Activated naive CD8-positive, alpha-beta T cell treated with anti-CD3 and anti-CD28 coated beads, Interleukin-2, amount 50 U/mL, for 24 hours (primary cell): ENCODE data around the gene HIVEP3.
"Not testable (repeated sequence)": the region's sequence is repeated elsewhere in the genome, so short reads cannot be mapped to it uniquely, and the experiment has no call there.

Source experiments
- ATAC-seq: fragments of 150-1000 bp; cut with Tn5 transposase; one replicate; pipeline ENCODE4 v1.10.0; 2021
- DNase-seq: peaks from one replicate; pipeline ENCODE4 v3.0.0; 2021
- H3K27ac Mint-ChIP-seq: one replicate; pipeline ENCODE4 v1.8.0; 2021; ENCODE audit warnings: mild to moderate bottlenecking, mixed read lengths
- H3K27me3 Mint-ChIP-seq: one replicate; pipeline ENCODE4 v1.8.0; 2021; ENCODE audit warnings: mixed read lengths
- H3K36me3 Mint-ChIP-seq: one replicate; pipeline ENCODE4 v1.8.0; 2021; ENCODE audit warnings: low read depth, mixed read lengths
- H3K4me1 Mint-ChIP-seq: one replicate; pipeline ENCODE4 v1.8.0; 2021; ENCODE audit warnings: mixed read lengths
- H3K4me3 Mint-ChIP-seq: one replicate; pipeline ENCODE4 v1.8.0; 2021; ENCODE audit warnings: mild to moderate bottlenecking, moderate library complexity, mixed read lengths
- H3K9me3 Mint-ChIP-seq: one replicate; pipeline ENCODE4 v1.8.0; 2021; ENCODE audit warnings: mixed read lengths

Gene HIVEP3

GRCh38 chr1:41700986-41701535, 217.7 kb downstream of the HIVEP3 start:
- ATAC-seq (no peak), DNase-seq (no peak)
- no peak overlapping the region for H3K27ac Mint-ChIP-seq
- peaks cover 13% of the 10 kb centered on the region for H3K4me1 Mint-ChIP-seq
- H3K27me3 Mint-ChIP-seq: no peaks in the 10 kb centered on the region
- no peak overlapping the region for H3K4me3 Mint-ChIP-seq
- H3K36me3 Mint-ChIP-seq: no peaks in the 10 kb centered on the region
- H3K9me3 Mint-ChIP-seq: no peaks in the 10 kb centered on the region

DNA sequence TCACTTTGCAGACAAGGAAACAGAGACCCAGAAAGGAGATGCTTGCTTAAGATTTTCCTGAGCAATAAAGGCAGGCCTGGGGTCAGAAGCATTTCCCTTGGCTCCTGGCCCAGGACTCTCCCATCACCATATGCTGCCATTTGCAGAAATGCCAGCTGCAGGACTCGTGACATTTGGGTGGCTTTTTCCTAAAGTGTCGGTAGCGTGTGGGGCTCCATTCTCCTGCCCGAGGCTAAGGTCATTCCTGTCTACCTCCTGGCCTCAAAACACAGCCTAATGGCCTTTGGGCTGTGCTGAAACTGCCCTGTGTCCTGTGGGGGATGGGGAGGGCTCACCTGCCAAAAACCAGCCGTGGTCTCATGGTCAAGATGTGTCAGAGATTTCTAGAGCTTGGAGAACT, 218.1 kb downstream of the HIVEP3 start:
- Mint-ChIP-seq H3K36me3 (no peaks in the 10 kb centered on the region), H3K9me3 (no peaks in the 10 kb centered on the region), H3K4me1 (peaks cover 13% of the 10 kb centered on the region), H3K27ac (no peak overlapping the region), H3K27me3 (no peaks in the 10 kb centered on the region), H3K4me3 (no peak overlapping the region)
- ATAC-seq (no peak), DNase-seq (no peak)

DNA sequence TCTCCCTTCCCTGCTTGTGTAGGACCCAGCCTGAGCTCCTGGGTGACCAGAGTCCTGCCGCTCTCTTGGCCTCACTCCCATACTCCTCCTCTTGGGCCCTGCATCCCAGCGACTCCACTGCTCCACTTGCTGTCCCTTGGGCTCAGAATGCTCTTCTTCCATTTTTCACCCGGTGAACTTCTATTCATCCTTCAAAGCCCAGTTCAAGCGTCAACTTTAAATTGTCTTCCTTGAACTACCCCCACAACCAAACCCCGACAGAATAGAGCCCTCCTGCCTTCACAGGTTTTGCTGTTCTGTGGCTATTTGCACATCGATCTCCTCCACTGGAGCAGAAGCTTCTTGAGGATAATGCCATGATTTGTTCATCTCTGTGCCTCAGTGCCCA, 218.9 kb downstream of the HIVEP3 start:
- ATAC-seq (no peak), DNase-seq (no peak)
- no peaks in the 10 kb centered on the region for H3K9me3 Mint-ChIP-seq
- no peaks in the 10 kb centered on the region for H3K27me3 Mint-ChIP-seq
- no peak overlapping the region for H3K27ac Mint-ChIP-seq
- H3K36me3 Mint-ChIP-seq: no peaks in the 10 kb centered on the region
- H3K4me3 Mint-ChIP-seq: no peak overlapping the region
- peaks cover 13% of the 10 kb centered on the region for H3K4me1 Mint-ChIP-seq

- Mint-ChIP-seq H3K27me3 (no peaks in the 10 kb centered on the region), H3K36me3 (no peaks in the 10 kb centered on the region), H3K4me1 (peaks cover 13% of the 10 kb centered on the region), H3K27ac (peak overlapping the region; percentile 70), H3K4me3 (no peak overlapping the region), H3K9me3 (no peaks in the 10 kb centered on the region)
- DNase-seq: no peak
- peak; percentile 82 for ATAC-seq
These were observed 219.5 kb downstream of the HIVEP3 start for GRCh38 chr1:41698916-41699860.

DNA sequence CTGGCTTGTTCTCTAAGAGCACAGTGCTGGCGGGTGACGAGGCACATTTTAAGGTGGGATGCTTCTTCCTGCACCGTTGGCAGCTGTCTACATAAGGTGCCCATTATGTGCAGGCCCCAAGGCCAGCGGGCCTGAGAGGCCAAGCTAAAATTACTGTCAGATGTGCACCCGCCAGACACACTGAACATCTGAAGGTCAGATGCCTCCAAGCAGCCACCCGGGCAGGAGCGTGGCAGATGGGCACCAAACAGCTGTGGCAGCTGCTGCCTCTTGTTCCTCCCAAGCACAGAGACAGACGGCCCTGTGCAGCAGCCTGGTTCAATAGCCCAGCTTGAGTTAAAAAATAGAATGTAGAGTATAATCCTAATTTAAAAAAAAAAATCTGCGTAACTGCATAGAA, 222.3 kb downstream of the HIVEP3 start:
- Mint-ChIP-seq H3K27ac (no peak overlapping the region), H3K4me1 (peaks cover 15% of the 10 kb centered on the region), H3K4me3 (no peak overlapping the region), H3K9me3 (no peaks in the 10 kb centered on the region), H3K27me3 (no peaks in the 10 kb centered on the region), H3K36me3 (no peaks in the 10 kb centered on the region)
- DNase-seq (no peak), ATAC-seq (no peak)

DNA sequence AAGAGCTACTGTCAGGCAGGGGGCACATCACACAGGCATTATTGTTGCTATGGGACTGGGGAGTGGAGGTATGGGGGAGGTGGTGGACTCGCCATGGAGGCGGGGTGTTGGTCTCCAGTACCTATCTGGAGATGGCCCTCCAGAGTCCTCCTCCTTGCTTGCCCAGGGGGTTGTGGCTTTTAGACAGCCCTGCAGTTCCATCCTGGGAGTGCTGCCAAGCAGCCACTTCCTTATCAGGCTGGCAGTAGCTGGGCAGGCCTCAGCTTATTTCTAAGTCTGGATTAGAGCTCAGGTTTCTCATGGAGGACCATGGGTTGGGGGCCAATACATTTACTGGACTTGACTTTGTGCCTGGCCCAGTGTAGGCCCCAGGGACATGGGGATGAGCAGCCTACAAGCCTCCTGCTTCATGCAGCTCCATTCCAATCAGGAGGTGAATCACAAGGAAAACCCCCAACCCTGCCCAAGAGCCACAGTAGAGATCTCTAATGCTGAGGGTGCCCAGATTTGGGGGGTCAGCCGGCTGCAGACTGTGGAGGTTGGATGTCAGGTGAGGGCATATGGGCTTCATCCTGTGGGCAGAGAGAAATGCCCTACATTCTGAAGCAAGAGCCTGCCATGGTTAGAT, 223.5 kb downstream of the HIVEP3 start:
- Mint-ChIP-seq H3K27me3 (no peaks in the 10 kb centered on the region), H3K36me3 (no peaks in the 10 kb centered on the region), H3K27ac (no peak overlapping the region), H3K4me3 (no peak overlapping the region), H3K9me3 (no peaks in the 10 kb centered on the region), H3K4me1 (peaks cover 17% of the 10 kb centered on the region)
- DNase-seq (no peak), ATAC-seq (no peak)

DNA sequence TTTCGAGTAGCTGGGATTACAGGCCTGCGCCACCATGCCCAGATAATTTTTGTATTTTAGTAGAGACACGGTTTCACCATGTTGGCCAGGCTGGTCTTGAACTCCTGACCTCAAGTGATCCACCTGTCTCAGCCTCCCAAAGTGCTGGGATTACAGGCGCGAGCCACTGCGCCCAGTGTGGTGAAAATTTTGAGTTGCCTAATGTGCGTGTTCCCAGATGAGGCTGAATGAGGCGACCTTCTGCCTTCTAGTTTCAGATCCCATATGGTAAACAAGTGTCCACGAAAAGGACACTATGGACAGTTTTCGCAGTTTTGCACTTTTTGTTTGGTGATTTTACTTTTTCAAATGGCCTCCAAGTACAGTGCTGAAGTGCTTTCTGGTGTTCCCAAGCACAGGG, 226.8 kb downstream of the HIVEP3 start:
- not testable (repeated sequence) for H3K27ac Mint-ChIP-seq, H3K36me3 Mint-ChIP-seq, ATAC-seq, H3K4me3 Mint-ChIP-seq, H3K9me3 Mint-ChIP-seq, DNase-seq, H3K27me3 Mint-ChIP-seq
- peaks cover 31% of the 10 kb centered on the region for H3K4me1 Mint-ChIP-seq

GRCh38 chr1:41691424-41691823, 227.3 kb downstream of the HIVEP3 start:
- DNase-seq (no peak), ATAC-seq (no peak)
- no peak overlapping the region for H3K4me3 Mint-ChIP-seq
- no peak overlapping the region for H3K27ac Mint-ChIP-seq
- no peaks in the 10 kb centered on the region for H3K27me3 Mint-ChIP-seq
- H3K9me3 Mint-ChIP-seq: no peaks in the 10 kb centered on the region
- H3K36me3 Mint-ChIP-seq: peaks cover 2% of the 10 kb centered on the region
- peaks cover 36% of the 10 kb centered on the region for H3K4me1 Mint-ChIP-seq

- H3K4me3 Mint-ChIP-seq: no peak overlapping the region
These were observed 228.4 kb downstream of the HIVEP3 start for GRCh38 chr1:41690331-41690730.

GRCh38 chr1:41689558-41689981, 229.2 kb downstream of the HIVEP3 start:
- Mint-ChIP-seq H3K4me3 (no peak overlapping the region), H3K27ac (no peak overlapping the region)
- no peak for DNase-seq

More at GRCh38 chr1:41690331-41690730, 228.4 kb downstream of the HIVEP3 start:
- peaks cover 2% of the 10 kb centered on the region for H3K36me3 Mint-ChIP-seq
- ATAC-seq (no peak), DNase-seq (no peak)
- no peaks in the 10 kb centered on the region for H3K9me3 Mint-ChIP-seq
- H3K27me3 Mint-ChIP-seq: no peaks in the 10 kb centered on the region
- no peak overlapping the region for H3K27ac Mint-ChIP-seq
- peaks cover 39% of the 10 kb centered on the region for H3K4me1 Mint-ChIP-seq

DNA sequence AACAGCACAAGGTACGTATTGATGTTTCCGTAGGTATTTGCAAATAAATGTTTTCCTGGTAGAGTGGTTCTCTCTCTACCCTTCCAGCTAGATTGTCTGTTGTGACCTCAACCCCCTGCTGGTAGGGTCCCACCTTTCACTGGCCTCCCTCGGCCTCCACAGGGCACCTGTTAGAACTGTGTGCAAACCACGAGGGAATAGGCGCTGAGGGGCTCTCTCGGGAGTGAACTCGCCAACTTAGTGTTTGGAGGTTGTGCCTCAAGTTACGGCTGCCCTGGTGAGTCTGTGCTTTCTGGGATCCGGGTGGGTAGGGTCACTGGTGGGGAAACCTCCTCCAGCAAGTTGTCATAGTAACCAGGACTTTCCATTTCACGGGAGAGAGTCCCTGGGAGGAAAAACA, 229.6 kb downstream of the HIVEP3 start:
- peaks cover 2% of the 10 kb centered on the region for H3K36me3 Mint-ChIP-seq
- H3K4me1 Mint-ChIP-seq: peaks cover 47% of the 10 kb centered on the region
- H3K27ac Mint-ChIP-seq: no peak overlapping the region
- DNase-seq (no peak), ATAC-seq (no peak)
- no peaks in the 10 kb centered on the region for H3K27me3 Mint-ChIP-seq
- no peak overlapping the region for H3K4me3 Mint-ChIP-seq
- H3K9me3 Mint-ChIP-seq: no peaks in the 10 kb centered on the region

More at GRCh38 chr1:41689558-41689981, 229.2 kb downstream of the HIVEP3 start:
- Mint-ChIP-seq H3K9me3 (no peaks in the 10 kb centered on the region), H3K4me1 (peaks cover 42% of the 10 kb centered on the region), H3K27me3 (no peaks in the 10 kb centered on the region), H3K36me3 (peaks cover 2% of the 10 kb centered on the region)
- ATAC-seq: no peak

DNA sequence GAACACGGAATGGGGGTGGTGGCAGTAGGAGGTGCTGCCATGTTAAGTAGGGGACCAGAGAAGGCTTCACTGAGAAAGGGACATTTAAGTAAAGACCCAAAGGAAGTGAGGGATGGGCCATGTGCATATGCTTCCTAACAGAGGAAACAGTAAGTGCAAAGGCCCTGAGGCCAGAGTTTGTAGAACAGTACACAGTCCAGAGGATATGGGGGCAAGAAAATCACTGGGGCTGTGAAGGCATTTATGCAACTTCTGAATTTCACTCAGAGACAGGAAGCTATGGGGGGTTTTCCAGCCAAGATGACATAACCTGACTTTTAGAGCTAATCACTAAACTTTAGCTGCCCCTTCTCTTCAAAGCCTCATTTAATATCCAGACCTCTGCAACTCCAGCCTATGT, 231.7 kb downstream of the HIVEP3 start:
- H3K4me1 Mint-ChIP-seq: peaks cover 64% of the 10 kb centered on the region
- no peaks in the 10 kb centered on the region for H3K27me3 Mint-ChIP-seq
- H3K9me3 Mint-ChIP-seq: no peaks in the 10 kb centered on the region
- no peak for DNase-seq
- peak overlapping the region; percentile 57 for H3K27ac Mint-ChIP-seq
- H3K4me3 Mint-ChIP-seq: no peak overlapping the region
- peaks cover 2% of the 10 kb centered on the region for H3K36me3 Mint-ChIP-seq
- no peak for ATAC-seq

- Mint-ChIP-seq H3K27ac (peak overlapping the region; percentile 78), H3K27me3 (no peaks in the 10 kb centered on the region), H3K4me1 (peaks cover 62% of the 10 kb centered on the region), H3K4me3 (no peak overlapping the region), H3K36me3 (no peaks in the 10 kb centered on the region), H3K9me3 (no peaks in the 10 kb centered on the region)
- ATAC-seq: peak; percentile 61
- DNase-seq: no peak
These were observed 234.8 kb downstream of the HIVEP3 start for GRCh38 chr1:41683681-41684500.

DNA sequence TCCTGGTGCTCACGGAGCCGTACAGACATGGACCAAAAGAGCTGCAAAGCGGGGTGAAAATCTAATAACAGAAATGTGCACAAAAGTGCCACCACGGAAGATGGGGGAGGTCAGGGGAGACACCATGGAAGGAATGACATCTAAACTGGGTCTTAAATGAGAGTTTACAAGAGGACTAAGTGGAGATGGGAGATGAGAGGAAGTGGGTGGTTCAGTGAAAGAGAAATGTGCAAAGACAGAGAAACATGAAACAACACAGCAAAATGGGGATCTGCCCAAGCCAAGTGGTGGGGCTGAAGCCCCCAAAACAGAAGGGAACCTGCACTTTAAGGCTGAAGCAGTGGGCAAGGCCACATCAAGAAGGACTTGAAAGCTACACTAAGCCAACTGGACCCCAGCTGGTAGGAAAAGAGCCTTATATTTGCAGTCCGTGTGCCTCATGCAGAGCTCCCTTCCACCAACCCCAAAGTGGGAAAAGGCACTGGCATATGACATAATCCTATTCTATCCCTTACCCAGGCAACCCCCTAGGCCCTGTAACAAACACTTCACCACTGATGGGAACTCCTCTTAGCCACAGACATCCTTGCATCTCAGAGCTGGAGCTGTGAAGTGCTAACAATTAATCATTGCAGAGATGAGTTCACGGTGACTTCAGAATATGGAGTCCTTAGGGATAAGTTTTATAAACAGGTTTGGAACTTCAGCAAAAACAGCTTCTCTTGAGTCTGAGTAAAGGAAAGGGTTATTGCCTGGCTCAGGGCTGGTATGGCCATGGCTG, 235.7 kb downstream of the HIVEP3 start:
- Mint-ChIP-seq H3K4me1 (peaks cover 65% of the 10 kb centered on the region), H3K9me3 (no peaks in the 10 kb centered on the region), H3K4me3 (peak overlapping the region; percentile 15), H3K27ac (peak overlapping the region; percentile 78), H3K36me3 (no peaks in the 10 kb centered on the region), H3K27me3 (no peaks in the 10 kb centered on the region)
- peak; percentile 42 for ATAC-seq
- no peak for DNase-seq
